ENCODE measurements around the gene IQSEC3.
"Not testable (repeated sequence)": the region's sequence is repeated elsewhere in the genome, so short reads cannot be mapped to it uniquely, and the experiment has no call there.

Gene IQSEC3

GRCh38 chr12:115518-115917 lies 49.0 kb downstream of the IQSEC3 start:
- no peak for DNase-seq

DNA sequence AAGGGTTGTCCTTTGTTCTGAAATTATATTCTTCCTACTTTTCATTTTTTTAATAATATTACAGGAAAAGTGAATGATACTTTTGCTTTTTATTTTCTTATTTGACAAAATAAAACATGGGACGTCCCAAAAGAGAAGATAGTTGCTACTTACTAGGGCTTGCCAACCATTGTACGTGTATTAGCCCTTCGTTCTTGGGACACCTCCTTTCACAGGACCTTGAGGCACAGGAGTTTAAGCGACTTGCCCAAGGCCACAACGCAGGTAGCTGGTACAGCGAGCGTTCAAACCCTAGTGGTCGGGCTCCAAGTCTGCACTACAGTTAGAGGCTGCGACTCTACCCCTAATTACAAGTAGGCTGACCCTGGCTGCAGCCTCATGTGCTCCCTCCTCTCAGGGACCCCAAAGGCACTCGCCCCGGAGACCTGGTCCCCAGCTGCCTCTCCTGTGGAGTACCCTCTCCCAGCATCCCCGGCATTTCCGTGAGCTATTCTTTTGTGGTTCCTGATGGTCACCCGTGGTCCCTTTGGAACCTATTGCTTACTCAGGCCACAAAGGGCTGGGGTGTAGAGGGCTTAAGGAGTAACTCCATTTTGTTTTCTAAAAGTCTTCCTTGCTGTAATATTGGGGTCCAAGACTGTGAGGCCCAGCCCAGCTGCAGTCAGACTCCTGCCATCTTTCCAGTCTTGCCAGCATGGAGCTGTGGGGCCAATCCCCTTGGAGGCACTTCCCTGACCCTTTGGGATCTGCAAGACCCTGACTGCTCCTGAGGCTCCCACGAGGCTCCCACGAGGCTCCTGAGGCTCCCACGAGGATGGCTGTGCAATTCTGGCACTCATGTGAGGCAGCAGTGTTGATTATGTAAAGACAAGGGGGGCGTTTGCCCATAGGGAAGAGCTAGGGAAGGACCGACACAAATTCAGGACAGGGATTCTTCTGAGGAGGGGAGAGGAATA lies 49.7 kb downstream of the IQSEC3 start:
- no peak for DNase-seq

DNA sequence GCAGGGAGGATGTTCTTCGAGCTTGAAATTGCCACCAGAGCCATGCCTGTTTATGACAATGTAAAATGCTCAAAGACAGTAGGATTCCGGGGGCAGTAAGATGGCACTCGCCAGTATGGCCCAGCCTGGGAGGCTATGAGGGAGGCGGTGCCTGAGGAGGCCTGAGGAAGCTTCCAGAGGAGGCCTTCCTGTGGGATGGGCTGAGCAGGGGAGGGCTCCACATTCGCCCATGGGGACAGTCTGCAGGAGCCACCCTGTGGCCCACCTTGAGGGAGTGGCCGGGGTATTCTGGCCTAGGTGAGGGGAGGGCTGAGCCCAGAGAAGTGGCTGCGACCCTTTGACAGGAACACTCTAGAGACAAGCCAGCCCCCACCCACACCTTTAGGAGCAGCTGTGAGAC lies 50.7 kb downstream of the IQSEC3 start:
- no peak for DNase-seq

GRCh38 chr12:117816-118345 lies 51.3 kb downstream of the IQSEC3 start:
- DNase-seq = no peak

GRCh38 chr12:118591-118990 lies 52.0 kb downstream of the IQSEC3 start:
- DNase-seq = no peak

DNA sequence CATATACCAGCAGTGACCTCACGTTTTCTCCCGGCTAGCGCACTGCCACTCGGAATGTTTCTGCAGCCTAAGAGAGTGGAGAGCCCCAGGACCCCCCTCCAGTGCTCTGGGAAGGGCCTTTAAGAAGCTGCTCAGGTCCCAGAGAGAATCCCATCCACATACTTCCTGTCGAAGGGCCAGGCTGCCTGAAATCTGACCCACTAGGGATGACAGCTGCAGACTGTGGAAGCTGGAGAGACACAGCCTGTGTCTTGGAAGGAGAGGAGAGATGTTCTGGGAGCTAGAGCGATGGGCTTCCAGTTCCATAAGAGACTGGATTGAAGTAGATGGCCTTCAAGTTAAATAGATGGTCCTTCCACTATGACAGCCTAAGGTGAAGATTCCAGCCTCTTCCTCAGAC lies 54.4 kb downstream of the IQSEC3 start:
- DNase-seq = no peak

- DNase-seq = no peak
These were observed 55.1 kb downstream of the IQSEC3 start for GRCh38 chr12:121647-122046.

DNA sequence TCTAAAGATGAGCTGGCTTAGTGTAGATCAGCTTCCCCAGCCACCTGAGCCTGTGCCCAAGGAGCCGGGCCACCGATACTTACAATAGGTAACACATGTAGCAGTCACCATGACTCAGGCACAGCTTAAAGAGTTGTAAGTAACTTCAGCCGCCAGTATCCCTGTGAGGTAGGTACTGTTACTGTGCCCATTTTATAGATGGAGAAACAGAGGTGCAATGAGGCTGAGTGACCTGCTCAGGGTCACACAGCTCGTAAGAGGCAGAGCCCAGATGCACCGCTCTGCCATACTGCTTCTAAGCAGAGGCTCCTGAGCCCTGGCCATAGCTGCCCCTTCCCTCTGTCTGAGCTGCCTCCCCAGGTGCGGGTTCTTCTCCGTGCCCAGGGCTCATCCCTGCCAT lies 58.5 kb downstream of the IQSEC3 start:
- DNase-seq = no peak

GRCh38 chr12:125566-125965 lies 59.0 kb downstream of the IQSEC3 start:
- DNase-seq = no peak

DNA sequence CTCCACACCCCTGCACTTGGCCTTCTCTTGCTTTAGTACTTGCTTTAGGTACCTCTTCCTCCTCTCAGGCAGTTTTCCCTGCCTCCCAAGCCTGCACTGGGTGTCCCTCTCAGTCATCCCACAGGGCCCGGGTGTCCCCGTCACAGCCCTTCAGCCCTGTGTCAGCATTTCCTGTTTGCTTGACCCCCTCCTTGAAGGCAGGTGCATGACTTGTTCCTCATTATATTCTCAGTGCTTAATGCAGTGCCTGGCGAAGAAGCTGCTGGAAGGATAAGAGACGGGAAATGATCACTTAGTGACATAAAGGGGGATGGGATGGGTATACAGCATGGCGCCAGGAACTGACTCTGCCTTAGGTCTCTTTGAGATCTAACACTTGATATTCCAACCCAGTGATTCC lies 61.5 kb downstream of the IQSEC3 start:
- DNase-seq = no peak

DNA sequence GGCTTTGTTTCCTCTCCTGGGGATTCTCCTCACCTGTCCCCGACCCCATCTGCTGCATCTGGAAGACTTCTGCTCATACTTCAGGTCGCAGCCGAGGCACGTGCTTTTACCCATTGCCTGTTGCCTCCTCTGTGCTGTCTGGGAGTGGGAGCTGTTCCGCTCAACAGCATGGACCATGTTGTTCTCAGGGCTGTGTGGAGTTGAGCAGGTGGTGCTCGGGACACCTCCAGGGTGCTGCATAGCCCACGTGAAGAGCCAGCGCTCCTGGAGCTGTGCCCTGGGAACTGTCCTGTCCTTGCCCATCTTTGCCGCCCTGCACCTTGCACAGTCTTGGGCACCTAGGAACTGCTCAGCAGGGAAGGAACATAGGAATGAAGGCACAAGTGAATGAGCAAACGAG lies 62.4 kb downstream of the IQSEC3 start:
- DNase-seq = no peak

- no peak for DNase-seq
These were observed 64.0 kb downstream of the IQSEC3 start for GRCh38 chr12:130519-130918.

GRCh38 chr12:131008-131407 lies 64.4 kb downstream of the IQSEC3 start:
- no peak for DNase-seq

DNA sequence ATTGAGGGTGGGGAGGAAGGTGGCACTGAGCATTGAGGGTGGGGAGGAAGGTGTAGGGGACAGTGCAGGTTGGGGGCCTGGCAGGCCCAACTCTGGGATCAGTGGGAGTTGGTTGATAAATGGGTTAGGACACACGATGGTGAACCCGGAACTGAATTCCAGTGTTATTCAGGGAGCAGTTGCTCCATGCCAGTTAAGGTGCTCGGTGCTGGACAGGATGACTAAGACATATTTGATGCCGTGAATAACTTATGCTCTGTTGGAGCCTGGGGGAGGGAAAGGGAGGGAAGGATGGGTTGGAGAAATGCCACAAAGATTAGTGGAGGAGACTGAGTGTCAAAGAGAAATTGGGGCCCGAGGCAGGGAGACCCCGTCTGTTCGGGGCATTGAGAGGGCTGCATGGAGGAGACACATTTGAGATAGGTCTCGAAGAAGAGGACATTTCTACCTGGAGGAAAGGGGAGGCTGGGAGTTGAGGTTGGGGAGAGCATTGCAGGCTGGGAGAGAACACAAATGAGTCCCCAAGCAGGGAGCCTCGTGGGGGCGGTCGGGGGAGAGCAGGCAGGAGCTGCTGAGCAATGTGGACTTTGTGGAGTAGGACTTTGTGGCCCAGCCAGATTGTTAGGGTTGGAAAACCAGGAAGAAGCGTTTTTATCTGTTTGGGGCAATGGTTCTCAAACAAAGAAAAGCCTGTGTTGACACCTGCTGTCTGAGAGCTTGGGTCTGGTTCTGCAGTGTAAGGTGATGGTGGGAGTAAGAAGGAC lies 65.3 kb downstream of the IQSEC3 start:
- peak; percentile 28 for DNase-seq

DNA sequence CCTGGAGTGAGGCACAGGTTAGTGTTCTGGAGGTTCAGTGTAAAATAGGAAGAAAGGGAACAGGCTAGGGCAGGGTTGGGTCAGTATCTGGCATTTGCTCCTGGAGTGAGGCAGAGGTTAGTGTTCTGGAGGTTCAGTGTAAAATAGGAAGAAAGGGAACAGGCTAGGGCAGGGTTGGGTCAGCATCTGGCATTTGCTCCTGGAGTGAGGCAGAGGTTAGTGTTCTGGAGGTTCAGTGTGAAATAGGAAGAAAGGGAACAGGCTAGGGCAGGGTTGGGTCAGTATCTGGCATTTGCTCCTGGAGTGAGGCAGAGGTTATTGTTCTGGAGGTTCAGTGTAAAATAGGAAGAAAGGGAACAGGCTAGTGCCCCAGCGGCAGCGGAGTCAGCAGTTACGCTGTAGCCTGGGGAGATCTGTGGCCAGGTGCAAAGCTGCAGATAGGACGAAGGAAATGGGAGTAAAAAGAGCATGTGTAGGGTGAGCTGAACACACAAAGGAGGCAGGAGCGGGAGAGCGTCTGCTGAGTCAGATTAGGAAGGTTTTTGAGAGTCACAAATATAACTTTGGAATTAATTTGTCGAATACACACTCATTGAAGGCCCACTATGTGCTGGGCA lies 67.2 kb downstream of the IQSEC3 start:
- DNase-seq = not testable (repeated sequence)

DNA sequence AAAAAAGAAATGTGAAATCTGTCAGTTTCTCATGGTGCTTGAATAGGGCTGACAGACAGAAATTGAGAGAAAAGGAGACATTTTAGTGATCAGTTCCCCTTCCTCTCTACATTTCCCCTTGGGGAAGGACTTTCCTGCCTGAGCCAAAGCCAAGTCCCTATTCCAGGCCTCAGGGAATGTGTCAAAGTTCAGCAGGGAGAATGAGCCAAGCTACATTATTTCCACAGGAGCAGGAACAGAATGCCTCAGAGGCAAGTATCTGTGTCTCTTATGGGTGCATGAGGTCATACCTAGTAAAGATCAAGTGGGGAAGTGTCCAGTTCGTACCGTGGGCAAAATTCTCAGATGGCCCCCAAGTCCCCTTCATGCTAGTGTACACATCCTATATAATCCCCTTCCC lies 68.6 kb downstream of the IQSEC3 start:
- DNase-seq = no peak

DNA sequence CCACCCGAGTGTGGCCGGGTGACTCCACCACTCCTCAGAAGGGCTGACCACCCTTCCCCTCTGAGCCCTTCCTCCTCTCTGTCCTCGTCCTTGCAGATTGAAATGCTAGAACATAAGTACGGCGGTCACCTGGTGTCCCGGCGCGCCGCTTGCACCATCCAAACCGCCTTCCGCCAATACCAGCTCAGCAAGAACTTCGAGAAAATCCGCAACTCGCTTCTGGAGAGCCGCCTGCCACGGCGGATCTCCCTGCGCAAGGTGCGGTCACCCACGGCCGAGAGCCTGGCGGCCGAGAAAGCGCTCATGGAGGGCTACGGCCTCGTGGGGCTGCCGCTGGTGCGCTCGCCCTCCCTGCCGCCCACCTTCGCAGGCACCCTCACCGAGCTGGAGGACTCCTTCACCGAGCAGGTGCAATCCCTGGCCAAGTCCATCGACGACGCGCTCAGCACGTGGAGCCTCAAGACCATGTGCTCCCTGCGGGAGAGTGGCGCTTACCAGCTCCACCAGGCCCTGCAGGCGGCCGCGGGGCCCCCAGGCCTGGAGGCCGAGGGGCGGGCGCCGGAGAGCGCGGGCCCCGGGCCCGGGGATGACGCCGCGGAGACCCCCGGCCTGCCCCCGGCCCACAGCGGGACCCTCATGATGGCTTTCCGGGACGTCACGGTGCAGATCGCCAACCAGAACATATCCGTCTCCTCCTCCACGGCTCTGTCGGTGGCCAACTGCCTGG lies 71.8 kb downstream of the IQSEC3 start:
- DNase-seq = no peak

- peak; percentile 7 for DNase-seq
These were observed 72.4 kb downstream of the IQSEC3 start for GRCh38 chr12:138898-139534.

- peak; percentile 33 for DNase-seq
These were observed 73.0 kb downstream of the IQSEC3 start for GRCh38 chr12:139585-139984.

DNA sequence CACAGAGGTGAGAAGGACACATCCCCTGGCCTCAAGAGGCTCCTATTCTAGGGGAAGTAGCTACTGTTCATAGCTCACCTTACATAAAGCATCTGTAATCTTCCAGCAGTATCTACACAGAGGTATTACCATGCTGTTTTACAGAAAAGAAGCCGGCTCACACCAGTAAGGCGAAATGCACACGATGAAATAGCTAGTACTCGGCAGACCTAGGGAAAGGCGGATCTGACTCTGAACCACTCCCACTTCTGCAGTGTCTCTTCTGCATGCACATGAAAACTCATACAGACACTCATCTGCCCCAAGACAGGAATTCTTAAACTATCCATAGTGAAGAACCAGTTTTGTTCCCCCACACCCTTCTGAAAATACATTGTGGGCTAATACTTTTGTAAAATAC lies 73.6 kb downstream of the IQSEC3 start:
- DNase-seq = no peak

GRCh38 chr12:143964-144649 lies 77.5 kb downstream of the IQSEC3 start:
- DNase-seq = peak; percentile 78
